GM12891 (cell line): ENCODE measurements around the gene NCF4.

ENCODE experiments used
- DNase-seq: peaks from one replicate; pipeline ENCODE4 v3.0.0; 2011; ENCODE audit warnings: low spot score; ENCODE audit not compliant: insufficient read length
- FAIRE-seq: peaks from 2 replicates; lab custom pipeline; 2011; peaks lifted over from hg19 to GRCh38; lab: Jason Lieb, UNC
- PAX5 ChIP-seq: IDR thresholded peaks from 2 replicates; pipeline ENCODE4 v1.6.1; 2011; ENCODE audit warnings: low read length, moderate library complexity, mild to moderate bottlenecking; ENCODE audit not compliant: insufficient read depth, severe bottlenecking
- POLR2A ChIP-seq: IDR thresholded peaks from 2 replicates; pipeline ENCODE4 v1.6.1; 2011; ENCODE audit warnings: low read depth, low read length, control low read depth
- POLR2AphosphoS5 ChIP-seq: IDR thresholded peaks from 2 replicates; pipeline ENCODE4 v1.6.1; 2011; ENCODE audit warnings: low read depth, low read length, control low read depth
- POU2F2 ChIP-seq: IDR thresholded peaks from 2 replicates; pipeline ENCODE4 v1.6.1; 2011; ENCODE audit warnings: low read depth, mild to moderate bottlenecking, control low read depth, low read length, moderate library complexity
- SPI1 ChIP-seq: IDR thresholded peaks from 2 replicates; pipeline ENCODE4 v1.6.1; 2011; ENCODE audit warnings: low read depth, low read length, control low read depth
- TAF1 ChIP-seq: IDR thresholded peaks from 2 replicates; pipeline ENCODE4 v1.6.1; 2011; ENCODE audit warnings: low read depth, low read length, control low read depth

The NCF4 gene

DNA sequence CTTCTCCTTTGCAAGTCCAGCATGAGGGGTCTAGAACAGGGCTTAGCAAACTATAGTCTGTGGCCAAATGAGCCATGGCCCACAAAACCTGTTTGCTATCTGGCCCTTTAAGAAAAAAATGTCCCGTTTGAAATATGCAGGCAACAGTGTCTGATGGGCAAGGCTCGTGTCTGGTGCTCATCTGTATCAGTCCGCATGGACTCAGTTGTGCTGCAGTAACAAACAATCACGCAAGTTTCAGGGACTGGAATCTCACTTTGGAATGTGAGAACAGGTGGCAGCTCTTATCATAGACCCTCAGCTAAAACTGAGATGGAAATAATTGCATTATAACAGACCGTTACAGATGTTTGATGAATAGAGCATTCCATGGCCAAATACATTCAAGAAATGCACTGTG lies 24.9 kb upstream of the NCF4 start:
- TF ChIP-seq PAX5 = no peak
- TF ChIP-seq POU2F2 = no peak
- TF ChIP-seq POLR2A = no peak
- TF ChIP-seq TAF1 = no peak
- no peak for TF ChIP-seq POLR2AphosphoS5
- TF ChIP-seq SPI1 = no peak
- no peak for FAIRE-seq
- DNase-seq = no peak

DNA sequence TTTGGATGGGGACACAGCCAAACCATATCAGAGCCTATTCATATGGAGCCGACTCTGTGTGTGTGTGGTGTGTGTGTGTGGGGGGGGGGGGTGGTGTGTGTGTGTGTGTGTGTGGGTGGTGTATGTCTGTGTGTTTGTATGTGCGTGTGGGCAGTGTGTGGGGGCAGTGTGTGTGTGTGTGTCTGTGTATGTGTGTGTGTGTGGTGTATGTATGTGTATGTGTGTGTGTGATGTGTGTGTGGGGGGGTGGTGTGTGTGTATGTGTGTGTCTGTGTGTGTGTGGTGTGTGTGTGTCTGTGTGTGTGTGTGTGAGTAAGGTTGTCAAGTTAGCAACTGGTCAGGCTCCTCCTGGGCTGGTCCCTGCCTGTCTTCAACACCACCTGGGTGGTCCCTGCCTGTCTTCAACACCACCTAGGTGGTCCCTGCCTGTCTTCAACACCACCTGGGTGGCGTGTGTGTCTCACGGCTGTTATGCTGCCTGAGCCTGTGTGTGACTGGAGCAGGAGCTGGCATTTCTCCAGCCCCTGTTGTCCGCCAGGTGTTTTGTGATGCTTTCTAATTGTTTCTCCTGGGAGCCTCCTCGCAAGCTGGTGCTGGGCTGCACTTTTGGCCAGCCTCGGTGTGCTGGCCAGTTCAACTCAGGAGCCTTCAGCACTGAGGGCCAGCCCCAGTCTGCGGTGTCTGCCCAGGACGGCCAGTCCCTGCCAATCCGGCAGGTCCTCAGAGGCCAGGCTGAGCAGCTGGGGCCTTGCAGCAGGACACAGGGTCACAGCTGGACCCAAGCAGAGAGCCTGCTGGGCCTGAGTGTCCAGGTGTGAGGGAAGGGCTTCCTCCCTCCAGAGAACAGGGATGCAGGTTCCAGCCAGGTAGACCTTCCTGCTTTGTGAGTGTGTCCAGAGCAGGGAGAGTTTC lies 22.4 kb upstream of the NCF4 start:
- FAIRE-seq (peak; percentile 16), DNase-seq (no peak)
- TF ChIP-seq PAX5 (no peak), POLR2A (no peak), TAF1 (no peak), SPI1 (no peak), POU2F2 (no peak), POLR2AphosphoS5 (no peak)

DNA sequence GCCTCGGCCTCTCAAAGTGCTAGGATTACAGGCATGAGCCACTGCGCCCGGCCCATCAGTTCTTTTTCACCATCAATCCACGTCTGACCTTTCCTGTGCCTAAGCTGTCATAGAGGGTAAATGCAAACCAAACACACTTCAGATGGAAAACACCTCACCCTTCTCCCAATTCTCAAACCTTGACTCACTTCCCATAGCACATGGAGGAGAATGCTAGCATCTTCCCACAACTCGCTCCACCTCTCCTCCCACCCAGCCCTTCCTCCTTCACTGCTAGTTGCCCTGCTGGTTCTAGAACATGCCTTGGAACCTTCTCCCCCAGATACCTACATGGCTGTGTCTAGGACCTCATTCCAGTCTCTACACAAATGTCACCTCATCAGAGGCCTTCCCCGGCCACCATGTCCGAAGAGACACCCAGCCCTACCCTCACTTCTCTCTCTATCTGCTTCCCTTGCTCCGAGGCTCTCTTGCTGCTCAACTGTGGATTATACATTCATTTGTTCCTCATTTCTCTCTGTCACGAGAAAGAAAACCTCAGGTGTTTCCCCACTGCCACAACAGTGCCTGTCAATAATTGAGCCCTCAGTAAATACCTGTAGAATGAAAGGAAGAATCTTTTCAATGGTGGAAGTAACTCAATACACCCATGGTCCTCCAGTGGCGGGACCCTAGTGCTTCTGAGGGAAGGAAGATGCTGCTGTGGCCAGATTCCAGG lies 21.3 kb upstream of the NCF4 start:
- FAIRE-seq (no peak), DNase-seq (no peak)

DNA sequence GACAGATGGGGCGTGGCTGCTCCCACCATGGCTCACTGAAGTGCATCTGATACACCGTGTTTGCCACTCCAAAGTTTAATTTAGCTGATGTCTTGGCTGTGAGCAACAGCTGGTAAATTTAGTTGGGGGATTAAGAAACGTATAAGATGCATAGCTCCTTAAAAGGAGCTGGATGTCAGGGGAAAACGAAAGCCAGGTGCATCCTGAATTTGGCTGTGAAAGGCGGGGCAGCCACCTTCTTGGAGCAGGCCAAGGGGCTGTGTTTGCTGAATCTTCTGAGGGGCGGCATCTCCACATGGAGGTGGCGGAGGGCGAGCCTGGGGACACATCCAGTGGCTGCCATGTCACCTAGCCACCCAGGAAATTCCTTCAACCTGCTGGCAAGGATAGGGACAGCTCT lies 20.7 kb upstream of the NCF4 start:
- no peak for TF ChIP-seq POU2F2
- no peak for TF ChIP-seq TAF1
- TF ChIP-seq POLR2AphosphoS5 = no peak
- no peak for TF ChIP-seq SPI1
- TF ChIP-seq PAX5 = no peak
- TF ChIP-seq POLR2A = no peak
- FAIRE-seq = no peak

More for the DNA sequence above, 21.3 kb upstream of the NCF4 start:
- TF ChIP-seq PAX5 (no peak), POLR2AphosphoS5 (no peak), POLR2A (no peak), SPI1 (no peak), TAF1 (no peak), POU2F2 (no peak)

DNA sequence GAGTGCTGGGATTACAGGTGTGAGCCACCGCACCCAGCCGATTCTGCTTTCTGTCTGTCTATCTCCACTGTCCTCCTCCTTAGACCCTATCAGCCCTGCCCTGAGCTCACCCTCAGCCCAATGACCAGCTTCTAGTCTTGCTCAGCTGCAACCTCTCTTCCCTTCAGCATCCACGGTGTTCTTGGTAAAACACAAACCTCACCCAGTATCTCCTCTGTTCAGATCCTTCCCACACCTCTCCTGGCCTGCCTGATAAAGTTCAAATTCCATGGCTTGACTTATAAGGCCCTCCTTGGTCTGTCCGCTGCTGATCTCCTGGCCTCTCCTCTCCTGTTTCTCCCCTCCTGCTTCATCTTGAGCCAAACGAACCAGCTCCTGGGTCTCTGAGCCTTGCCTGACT lies 14.5 kb upstream of the NCF4 start:
- TF ChIP-seq POLR2AphosphoS5 (no peak), POU2F2 (no peak), TAF1 (no peak), SPI1 (no peak), POLR2A (no peak), PAX5 (no peak)
- no peak for DNase-seq
- FAIRE-seq = no peak

More for the DNA sequence above, 20.7 kb upstream of the NCF4 start:
- no peak for DNase-seq

DNA sequence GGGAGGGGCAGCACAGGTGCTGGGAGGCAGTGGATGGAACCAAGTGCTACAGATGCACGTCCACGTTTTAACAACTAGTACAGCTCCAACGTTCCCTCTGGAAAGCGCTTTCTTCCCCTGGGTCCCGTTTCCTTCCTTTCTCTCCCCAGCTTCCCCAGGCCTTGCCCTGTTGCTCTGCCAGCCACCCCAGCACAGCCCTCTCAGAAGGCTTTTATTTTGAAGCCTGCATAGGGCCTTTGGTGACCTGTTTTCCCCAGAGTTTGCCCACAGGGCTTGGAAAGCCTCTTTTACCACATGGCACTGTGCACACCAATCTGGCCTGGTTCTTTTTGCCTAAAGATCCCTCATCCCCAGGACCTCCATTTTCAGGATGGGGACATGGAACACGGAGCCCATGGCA lies 13.9 kb upstream of the NCF4 start:
- FAIRE-seq = no peak
- TF ChIP-seq TAF1 (no peak), POLR2AphosphoS5 (no peak), POU2F2 (no peak), SPI1 (no peak), PAX5 (no peak), POLR2A (no peak)
- no peak for DNase-seq

DNA sequence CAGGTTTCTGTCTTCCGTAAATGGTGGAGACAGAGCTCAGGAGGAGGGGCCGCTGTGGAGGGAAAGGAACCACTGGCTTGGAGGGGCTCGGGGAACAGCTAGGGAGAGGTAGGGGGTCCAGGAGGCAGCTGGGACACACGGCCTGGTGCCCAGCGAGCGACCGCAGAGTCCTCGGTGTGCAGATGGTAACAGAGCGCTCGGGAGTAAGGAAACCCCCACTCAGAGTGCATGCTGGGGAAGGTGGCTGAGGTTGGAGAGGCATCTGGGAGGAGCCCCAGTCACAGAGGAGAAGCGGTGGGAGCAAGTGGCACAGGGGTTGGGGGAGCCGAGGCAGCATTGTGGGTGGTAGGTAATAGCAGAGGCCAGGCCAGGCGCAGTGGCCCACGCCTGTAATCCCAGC lies 10.8 kb upstream of the NCF4 start:
- no peak for DNase-seq
- no peak for FAIRE-seq
- TF ChIP-seq POU2F2 = no peak

DNA sequence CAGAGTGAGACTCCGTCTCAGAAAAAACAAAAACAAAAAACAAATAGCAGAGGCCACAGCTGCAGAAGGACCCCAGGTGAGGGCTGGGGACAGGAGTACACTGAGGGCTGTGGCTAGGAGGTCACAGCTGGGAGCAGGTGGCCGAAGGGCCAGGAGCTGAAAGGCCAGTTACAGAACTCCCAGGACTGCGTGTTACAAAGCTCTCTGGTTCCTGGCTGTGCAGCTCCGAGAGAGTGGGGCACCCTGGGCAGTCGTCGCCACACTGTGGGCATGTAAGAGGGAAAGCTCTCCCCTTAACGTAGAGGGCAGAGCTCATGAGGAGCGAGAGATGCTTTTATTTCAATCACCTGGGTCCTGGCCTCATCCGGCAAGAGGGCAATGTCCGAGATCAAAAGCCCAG lies 10.1 kb upstream of the NCF4 start:
- FAIRE-seq (no peak), DNase-seq (no peak)
- TF ChIP-seq SPI1 = no peak
- no peak for TF ChIP-seq POLR2AphosphoS5
- TF ChIP-seq POLR2A = no peak
- TF ChIP-seq TAF1 = no peak
- no peak for TF ChIP-seq POU2F2
- TF ChIP-seq PAX5 = no peak

DNA sequence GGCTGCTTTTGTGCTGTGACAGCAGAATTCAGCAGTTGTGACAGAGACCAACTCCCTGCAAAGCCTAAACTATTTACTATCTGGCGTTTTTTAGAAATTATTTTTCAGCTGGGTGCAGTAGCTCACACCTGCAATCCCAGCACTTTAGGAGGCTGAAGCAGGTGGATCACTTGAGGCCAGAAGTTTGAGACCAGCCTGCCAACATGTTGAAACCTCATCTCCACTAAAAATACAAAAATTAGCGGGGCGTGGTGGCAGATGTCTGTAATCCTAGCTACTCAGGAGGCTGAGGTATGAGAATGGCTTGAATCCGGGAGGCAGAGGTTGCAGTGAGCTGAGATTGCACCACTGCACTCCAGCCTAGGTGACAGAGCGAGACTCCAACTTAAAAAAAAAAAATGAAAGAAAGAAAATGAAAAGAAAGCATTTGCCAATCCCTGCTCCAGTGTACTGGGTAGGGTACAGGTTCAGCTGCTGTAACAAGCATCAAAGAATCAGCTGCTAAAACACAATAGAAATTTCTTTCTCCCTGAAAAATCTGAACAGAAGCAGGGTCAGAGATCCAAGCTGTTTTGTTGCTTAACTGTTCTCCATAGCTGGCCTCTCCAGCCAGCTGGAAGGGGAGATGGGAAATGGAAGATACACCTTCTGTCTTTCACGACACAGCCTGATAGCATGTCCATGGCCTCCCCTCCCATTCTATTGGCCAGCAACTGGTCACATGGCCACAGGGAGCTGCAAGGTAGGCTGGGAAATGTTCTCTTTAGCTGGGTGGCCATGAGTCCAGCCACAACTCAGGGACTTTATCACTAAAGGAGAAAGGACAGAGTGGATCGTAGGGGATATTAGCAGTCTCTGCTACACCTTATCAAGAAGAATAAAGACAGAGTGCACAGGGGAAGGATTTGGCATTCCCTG lies 8.5 kb upstream of the NCF4 start:
- TF ChIP-seq TAF1 (no peak), PAX5 (no peak), SPI1 (no peak), POU2F2 (no peak), POLR2AphosphoS5 (no peak), POLR2A (no peak)
- DNase-seq (no peak), FAIRE-seq (no peak)
